Activated naive CD4-positive, alpha-beta T cell treated with anti-CD3 and anti-CD28 coated beads for 36 hours (primary cell): ENCODE measurements around the gene INKA1. TPM values are rescaled to one million over a fixed set of nuclear protein-coding genes. Genes with fewer than 3 reads are reported as not detected.

Experiments
- CTCF ChIA-PET: fragments of 350-600 bp; sonication (Branson Sonifier 250); formaldehyde crosslinking; loops from one replicate; lab custom pipeline; 2021; ENCODE audit warnings: antibody characterized with exemption; lab: Charles Lee
- DNase-seq: peaks from one replicate; pipeline ENCODE4 v3.0.0-alpha.2; 2020
- H3K27ac Mint-ChIP-seq: one replicate; pipeline ENCODE4 v1.8.0; 2021; ENCODE audit warnings: mild to moderate bottlenecking, mixed read lengths
- H3K27me3 Mint-ChIP-seq: one replicate; pipeline ENCODE4 v1.8.0; 2021; ENCODE audit warnings: low read depth, mixed read lengths
- H3K36me3 Mint-ChIP-seq: one replicate; pipeline ENCODE4 v1.8.0; 2021; ENCODE audit warnings: low read depth, mixed read lengths
- H3K4me1 Mint-ChIP-seq: one replicate; pipeline ENCODE4 v1.8.0; 2021; ENCODE audit warnings: low read depth, mixed read lengths
- H3K4me3 Mint-ChIP-seq: one replicate; pipeline ENCODE4 v1.8.0; 2021; ENCODE audit warnings: mild to moderate bottlenecking, moderate library complexity, mixed read lengths
- H3K9me3 Mint-ChIP-seq: one replicate; pipeline ENCODE4 v1.8.0; 2021; ENCODE audit warnings: mixed read lengths
- intact Hi-C: fragments of 100-400 bp; cut with micrococcal nuclease; formaldehyde crosslinking; loops from one replicate; pipeline ENCODE4 v1.15.1; 2023
- total RNA-seq, 2 experiments: library from RNA; stranded (reverse); gene quantifications; one replicate each; pipeline ENCODE4 v1.2.3, GENCODE V29; 2021

INKA1 gene
- under 1 TPM; 0.33 to 0.37 TPM for total RNA-seq

GRCh38 chr3:49802719-49803464 lies at the start of gene INKA1:
Gene INKA1 (plus strand): TSS chr3:49803261. CDS start chr3:49803393, 132 bp downstream.
- H3K9me3 Mint-ChIP-seq = no peaks in the 10 kb centered on the region
- CTCF ChIA-PET = interaction anchor here (0.5 to 11.0 kb wide), 20 partner anchors 10 to 362 kb away, joined by 3 to 165 read pairs (median 6); partner anchors contain the start of genes AMIGO3 and UBA7
- peaks cover 2% of the 10 kb centered on the region for H3K27me3 Mint-ChIP-seq
- no peaks in the 10 kb centered on the region for H3K36me3 Mint-ChIP-seq
- intact Hi-C loops = loop anchor here (1.0 to 2.0 kb wide), 7 partner anchors 10 to 423 kb away; partner anchors contain the start of genes RBM5, RBM6 and UBA7
- H3K4me1 Mint-ChIP-seq = peaks cover 41% of the 10 kb centered on the region
- DNase-seq = peak; percentile 93
- peak within 1 kb of the TSS; percentile 54 for H3K27ac Mint-ChIP-seq
- H3K4me3 Mint-ChIP-seq = peak within 1 kb of the TSS; percentile 82

- no peaks in the 10 kb centered on the region for H3K36me3 Mint-ChIP-seq
- no peaks in the 10 kb centered on the region for H3K9me3 Mint-ChIP-seq
- intact Hi-C loops = no loop called here
- H3K27ac Mint-ChIP-seq = no peak overlapping the region
- no peak for DNase-seq
- CTCF ChIA-PET = interaction anchor here (1.4 kb wide), 1 partner anchor 10 kb away, joined by 3 read pairs; no protein-coding TSS in a partner anchor
- no peak overlapping the region for H3K4me3 Mint-ChIP-seq
- H3K27me3 Mint-ChIP-seq = no peaks in the 10 kb centered on the region
- H3K4me1 Mint-ChIP-seq = peaks cover 26% of the 10 kb centered on the region
These were observed 48.5 kb upstream of the INKA1 start for GRCh38 chr3:49754536-49754935.

DNA sequence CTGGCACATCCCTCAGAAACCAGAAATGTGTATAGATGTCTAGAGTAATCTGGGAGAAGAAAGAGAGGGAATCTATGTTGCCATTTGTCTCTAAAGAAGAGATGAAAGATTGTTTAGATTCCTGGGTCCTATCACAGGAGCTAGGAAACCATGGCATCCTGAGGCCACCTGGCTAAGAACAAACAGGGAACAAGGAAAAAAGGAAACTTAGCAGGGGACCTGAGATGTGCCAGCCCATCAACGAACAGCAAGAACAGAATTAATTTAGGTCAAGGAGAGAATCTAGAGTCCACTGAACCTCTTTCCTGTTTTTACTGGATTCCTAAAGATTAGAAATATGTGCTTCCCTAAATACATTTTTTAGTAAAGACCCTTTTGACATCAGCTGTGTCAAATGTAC lies 47.0 kb upstream of the INKA1 start:
- Mint-ChIP-seq H3K4me3 (no peak overlapping the region), H3K27ac (no peak overlapping the region), H3K27me3 (no peaks in the 10 kb centered on the region), H3K4me1 (peaks cover 24% of the 10 kb centered on the region), H3K9me3 (no peaks in the 10 kb centered on the region), H3K36me3 (no peaks in the 10 kb centered on the region)
- CTCF ChIA-PET = interaction anchor here (1.4 kb wide), 1 partner anchor 12 kb away, joined by 3 read pairs; no protein-coding TSS in a partner anchor
- intact Hi-C loops = no loop called here
- DNase-seq = no peak

DNA sequence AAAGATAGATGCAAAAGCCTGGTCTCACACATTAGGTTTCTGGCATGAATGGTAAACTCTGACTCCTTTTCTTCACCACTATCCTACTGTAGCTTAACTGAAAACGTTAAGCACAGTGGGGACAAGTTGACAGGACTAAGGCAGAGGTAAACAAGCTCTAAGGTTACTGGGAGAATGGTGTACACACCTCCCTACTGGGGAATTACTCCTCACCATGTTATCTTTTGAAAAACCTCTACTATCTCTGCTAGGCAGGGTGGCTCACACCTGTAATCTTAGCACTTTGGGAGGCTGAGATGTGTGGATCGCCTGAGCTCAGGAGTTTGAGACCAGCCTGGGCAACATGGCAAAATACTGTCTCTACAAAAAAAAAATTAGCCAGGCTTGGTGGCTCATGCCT lies 45.9 kb upstream of the INKA1 start:
- Mint-ChIP-seq H3K27me3 (no peaks in the 10 kb centered on the region), H3K36me3 (no peaks in the 10 kb centered on the region), H3K9me3 (no peaks in the 10 kb centered on the region), H3K4me3 (no peak overlapping the region), H3K27ac (no peak overlapping the region), H3K4me1 (peaks cover 24% of the 10 kb centered on the region)
- no peak for DNase-seq
- intact Hi-C loops = no loop called here
- CTCF ChIA-PET = interaction anchor here (0.6 kb wide), 1 partner anchor 196 kb away, joined by 3 read pairs; no protein-coding TSS in a partner anchor

DNA sequence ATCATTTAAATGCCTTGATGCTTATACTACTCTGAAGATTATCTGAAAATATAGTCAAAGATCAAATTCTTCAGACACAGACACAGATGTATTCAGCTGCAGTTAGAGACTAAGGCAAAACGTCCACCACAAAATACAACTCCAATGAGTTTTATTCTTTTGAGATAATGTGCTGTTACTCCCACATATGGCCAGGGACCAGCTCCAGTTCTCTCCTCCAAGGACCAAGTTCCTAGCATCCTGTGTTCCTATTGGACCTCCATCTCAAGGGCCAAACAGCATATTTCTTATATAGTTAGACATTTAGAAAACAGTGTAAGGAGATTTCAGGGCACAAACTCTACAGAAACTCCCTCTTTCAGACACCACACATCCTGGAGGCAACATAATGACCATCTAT lies 43.8 kb upstream of the INKA1 start:
- Mint-ChIP-seq H3K9me3 (no peaks in the 10 kb centered on the region), H3K36me3 (peaks cover 1% of the 10 kb centered on the region), H3K27me3 (no peaks in the 10 kb centered on the region), H3K27ac (no peak overlapping the region), H3K4me1 (peaks cover 20% of the 10 kb centered on the region), H3K4me3 (no peak overlapping the region)
- no peak for DNase-seq
- CTCF ChIA-PET = no interaction called here
- intact Hi-C loops = no loop called here

- intact Hi-C loops = no loop called here
- Mint-ChIP-seq H3K4me3 (no peak overlapping the region), H3K4me1 (peaks cover 9% of the 10 kb centered on the region), H3K36me3 (peaks cover 3% of the 10 kb centered on the region), H3K9me3 (no peaks in the 10 kb centered on the region), H3K27me3 (no peaks in the 10 kb centered on the region), H3K27ac (no peak overlapping the region)
- DNase-seq = no peak
- CTCF ChIA-PET = no interaction called here
These were observed 41.4 kb upstream of the INKA1 start for GRCh38 chr3:49761661-49762060.

- Mint-ChIP-seq H3K27me3 (no peaks in the 10 kb centered on the region), H3K27ac (no peak overlapping the region), H3K36me3 (peaks cover 3% of the 10 kb centered on the region), H3K9me3 (no peaks in the 10 kb centered on the region), H3K4me3 (no peak overlapping the region), H3K4me1 (peaks cover 10% of the 10 kb centered on the region)
- intact Hi-C loops = no loop called here
- no peak for DNase-seq
- CTCF ChIA-PET = no interaction called here
These were observed 39.1 kb upstream of the INKA1 start for GRCh38 chr3:49763981-49764380.

DNA sequence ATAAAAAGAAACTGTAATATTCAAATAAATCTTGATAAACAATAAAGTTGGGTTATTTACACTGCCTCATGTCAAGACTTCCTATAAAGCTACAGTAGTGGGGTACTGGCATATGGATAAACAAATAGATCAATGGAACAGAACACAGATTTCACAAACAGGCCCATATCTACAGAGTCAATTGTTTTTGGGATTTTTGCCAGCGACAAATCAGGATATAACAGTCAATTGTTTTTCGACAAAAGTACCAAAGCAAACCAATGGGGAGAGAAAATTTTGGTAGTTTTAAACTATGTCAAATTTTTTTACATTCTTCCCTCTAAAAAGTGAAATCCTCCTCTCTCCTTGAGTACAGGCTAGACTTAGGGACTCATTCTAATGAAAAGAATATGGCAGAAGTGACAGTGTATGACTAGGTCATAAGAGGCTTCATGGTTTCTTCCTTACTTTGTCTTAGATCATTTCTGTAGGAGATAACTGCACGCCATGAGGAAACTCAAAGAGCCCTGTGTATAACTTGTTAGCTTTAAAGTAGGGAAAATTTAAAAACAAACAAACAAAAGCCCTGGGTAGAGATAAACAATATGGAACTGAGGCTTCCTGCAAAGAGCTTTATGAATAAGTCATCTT lies 33.7 kb upstream of the INKA1 start:
- CTCF ChIA-PET = interaction anchor here (0.5 to 1.4 kb wide), 4 partner anchors 59 to 1713 kb away, joined by 3 to 4 read pairs (median 4); no protein-coding TSS in a partner anchor
- Mint-ChIP-seq H3K9me3 (no peaks in the 10 kb centered on the region), H3K4me1 (peaks cover 31% of the 10 kb centered on the region), H3K27me3 (no peaks in the 10 kb centered on the region), H3K36me3 (peaks cover 7% of the 10 kb centered on the region), H3K4me3 (no peak overlapping the region), H3K27ac (no peak overlapping the region)
- intact Hi-C loops = no loop called here
- DNase-seq = no peak

DNA sequence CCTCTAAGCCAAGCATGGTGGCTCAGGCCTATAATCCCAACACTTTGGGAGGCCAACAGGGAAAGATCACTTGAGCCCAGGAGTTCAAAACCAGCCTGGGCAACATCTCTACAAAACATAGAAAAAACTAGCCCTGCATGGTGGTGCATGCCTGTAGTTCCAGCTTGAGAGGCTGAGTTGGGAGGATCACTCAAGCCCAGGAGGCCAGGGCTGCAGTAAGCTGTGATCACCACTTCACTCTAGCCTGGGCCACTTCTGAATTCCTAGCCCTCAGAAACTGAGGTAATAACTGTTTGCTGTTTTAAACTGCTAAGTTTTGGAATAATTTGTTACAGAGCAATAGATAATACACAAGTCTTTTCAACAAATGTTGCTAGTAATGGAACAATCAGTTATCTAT lies 33.1 kb upstream of the INKA1 start:
- H3K36me3 Mint-ChIP-seq = peaks cover 6% of the 10 kb centered on the region
- no peak for DNase-seq
- H3K27me3 Mint-ChIP-seq = no peaks in the 10 kb centered on the region
- intact Hi-C loops = no loop called here
- CTCF ChIA-PET = interaction anchor here (0.5 to 1.4 kb wide), 2 partner anchors 69 to 1713 kb away, joined by 3 to 4 read pairs; no protein-coding TSS in a partner anchor
- no peak overlapping the region for H3K4me3 Mint-ChIP-seq
- no peak overlapping the region for H3K27ac Mint-ChIP-seq
- no peaks in the 10 kb centered on the region for H3K9me3 Mint-ChIP-seq
- H3K4me1 Mint-ChIP-seq = peaks cover 34% of the 10 kb centered on the region

DNA sequence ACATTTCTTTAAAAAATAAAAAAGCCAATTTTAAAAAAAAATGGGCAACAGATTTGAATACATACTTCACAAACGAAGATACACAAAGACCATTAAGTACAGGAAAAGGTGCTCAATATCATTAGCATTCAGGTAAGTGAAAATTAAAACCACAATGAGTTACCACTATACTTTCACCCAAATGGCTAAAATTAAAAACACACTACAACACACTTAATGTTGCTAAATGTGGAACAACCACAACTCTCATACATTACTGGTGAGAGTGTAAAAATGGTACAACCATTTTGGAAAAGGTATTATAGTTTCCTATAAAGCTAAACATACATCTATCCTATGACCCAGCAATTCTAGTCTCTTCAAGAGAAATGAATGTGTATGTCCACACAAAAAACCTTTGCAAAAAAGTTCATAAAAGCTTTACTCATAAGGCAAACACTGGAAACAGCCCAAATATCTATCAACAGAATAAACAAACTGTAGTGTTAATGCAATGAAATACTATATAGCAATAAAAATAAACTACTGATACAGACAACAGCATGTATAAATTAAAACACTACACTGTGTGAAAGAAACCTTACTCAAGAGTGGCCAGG lies 31.6 kb upstream of the INKA1 start:
- Mint-ChIP-seq H3K27me3 (no peaks in the 10 kb centered on the region), H3K4me3 (no peak overlapping the region), H3K9me3 (no peaks in the 10 kb centered on the region), H3K36me3 (peaks cover 4% of the 10 kb centered on the region), H3K4me1 (peaks cover 40% of the 10 kb centered on the region), H3K27ac (no peak overlapping the region)
- intact Hi-C loops = no loop called here
- no peak for DNase-seq
- CTCF ChIA-PET = interaction anchor here (1.0 kb wide), 1 partner anchor 68 kb away, joined by 3 read pairs; no protein-coding TSS in a partner anchor

- CTCF ChIA-PET = interaction anchor here (0.9 to 1.0 kb wide), 2 partner anchors 15 to 29 kb away, joined by 5 to 8 read pairs; no protein-coding TSS in a partner anchor
- intact Hi-C loops = no loop called here
- Mint-ChIP-seq H3K36me3 (peaks cover 9% of the 10 kb centered on the region), H3K4me3 (no peak overlapping the region), H3K4me1 (peaks cover 45% of the 10 kb centered on the region), H3K27me3 (no peaks in the 10 kb centered on the region), H3K27ac (no peak overlapping the region), H3K9me3 (no peaks in the 10 kb centered on the region)
- no peak for DNase-seq
These were observed 30.4 kb upstream of the INKA1 start for GRCh38 chr3:49772703-49773102.

DNA sequence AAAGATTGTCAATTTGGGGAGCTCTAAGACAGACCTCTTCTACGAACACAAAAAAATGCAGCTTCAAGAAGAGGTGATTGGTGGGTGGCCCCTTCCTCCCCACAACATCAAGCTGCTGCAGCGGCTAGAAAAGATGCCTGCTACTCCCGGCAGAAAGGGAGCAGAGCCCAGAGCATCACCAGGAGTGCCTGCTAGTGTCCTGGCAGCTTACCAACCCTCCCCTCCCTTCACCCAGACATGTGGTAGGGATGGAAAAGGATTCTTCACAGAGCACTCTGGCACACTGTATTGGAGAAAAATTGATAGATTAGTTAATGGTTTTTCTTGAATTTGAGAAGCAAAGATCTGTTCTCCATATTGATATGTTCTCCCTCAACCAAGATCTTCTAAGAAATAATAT lies 27.5 kb upstream of the INKA1 start:
- peaks cover 8% of the 10 kb centered on the region for H3K36me3 Mint-ChIP-seq
- H3K4me1 Mint-ChIP-seq = peaks cover 39% of the 10 kb centered on the region
- intact Hi-C loops = no loop called here
- no peak for DNase-seq
- H3K4me3 Mint-ChIP-seq = no peak overlapping the region
- H3K9me3 Mint-ChIP-seq = no peaks in the 10 kb centered on the region
- H3K27me3 Mint-ChIP-seq = no peaks in the 10 kb centered on the region
- H3K27ac Mint-ChIP-seq = no peak overlapping the region
- CTCF ChIA-PET = interaction anchor here (0.7 kb wide), 1 partner anchor 64 kb away, joined by 6 read pairs; no protein-coding TSS in a partner anchor
